Motor neuron (in vitro differentiated cells): ENCODE results near the gene XCR1. TPM values are rescaled to one million over a fixed set of nuclear protein-coding genes. Genes with fewer than 3 reads are reported as not detected.
"Not testable (repeated sequence)": the region's sequence is repeated elsewhere in the genome, so short reads cannot be mapped to it uniquely, and the experiment has no call there.

Source experiments
- ATAC-seq, 8 experiments: fragments of 200-7000 bp; cut with Tn5 transposase; replicated peaks in 6 of 8; 2 replicates each; pipeline ENCODE4 v1.8.0; 2021; ENCODE audit warnings: mild to moderate bottlenecking in 8 of 8, moderate library complexity in 8 of 8
- H3K27ac ChIP-seq, 2 donors: fragments of 250-450 bp; sonication (Bioruptor Pico); 2 replicates each; pipeline ENCODE4 v1.9.0; 2021; ENCODE audit warnings: antibody characterized with exemption in 2 of 2, mild to moderate bottlenecking in 2 of 2, moderate library complexity in 1 of 2
- H3K4me1 ChIP-seq, 2 donors: fragments of 250-450 bp; sonication (Bioruptor Pico); replicated peaks in 1 of 2; 2 replicates each; pipeline ENCODE4 v1.6.1; 2021; ENCODE audit warnings: antibody characterized with exemption in 2 of 2, mild to moderate bottlenecking in 2 of 2, moderate library complexity in 1 of 2
- H3K4me3 ChIP-seq, 5 donors: fragments of 250-450 bp; sonication (Bioruptor Pico); 2 replicates each; pipeline ENCODE4 v1.9.0; 2021; ENCODE audit warnings: antibody characterized with exemption in 5 of 5, mild to moderate bottlenecking in 5 of 5, moderate library complexity in 4 of 5
- WGBS, 10 experiments: fragments of 450-650 bp; shearing (Covaris generic); methylation state at CpG; one replicate each; pipeline ENCODE4 v1.0.0; 2022; 5-methylcytosine and 5-hydroxymethylcytosine counted together
- in situ Hi-C, 9 experiments: fragments of 400-800 bp; cut with MboI; loops; one replicate each; pipeline ENCODE4 v1.15.0; 2021; ENCODE audit warnings: low sequenced_read_pairs in 9 of 9, low pct_unique_long_range_greater_than_20kb in 2 of 9; ENCODE audit not compliant: unreplicated experiment in 9 of 9
- total RNA-seq, 8 experiments: library from RNA; unstranded; fragments of 300-600 nt; gene quantifications; 2 replicates each; pipeline versions ENCODE4 v1.2.3 to v1.2.4, GENCODE V29; 2022

The XCR1 gene
- total RNA-seq, 8 experiments from 2014 or later = 0.04 to 0.71 (median 0.18) TPM; not detected in 2

GRCh38 chr3:46012246-46012645, 15.0 kb downstream of the XCR1 start:
- ATAC-seq = no peak
- no peaks in the 10 kb centered on the region for H3K4me1 ChIP-seq
- in situ Hi-C loops = no loop called here
- H3K27ac ChIP-seq = no peak overlapping the region
- H3K4me3 ChIP-seq = no peak overlapping the region
- 78 to 100% (median 88%) methylated on average over 2 to 3 of the region's 4 CpGs; no CpG with 5 or more reads in 2 of the 10 experiments for WGBS, 10 experiments

GRCh38 chr3:46010519-46011113, 16.7 kb downstream of the XCR1 start:
- H3K4me3 ChIP-seq = no peak overlapping the region
- 57 to 100% (median 89%) methylated on average over 1 to 2 of the region's 2 CpGs for WGBS, 10 experiments
- no peak for ATAC-seq
- H3K27ac ChIP-seq = no peak overlapping the region
- no peaks in the 10 kb centered on the region for H3K4me1 ChIP-seq
- in situ Hi-C loops = no loop called here

GRCh38 chr3:46008058-46008457, 19.2 kb downstream of the XCR1 start:
- Histone ChIP-seq H3K4me1 (no peaks in the 10 kb centered on the region), H3K4me3 (no peak overlapping the region), H3K27ac (no peak overlapping the region)
- ATAC-seq = no peak
- in situ Hi-C loops = no loop called here
- 80 to 98% (median 85%) methylated on average over 1 to 6 of the region's 6 CpGs; no CpG with 5 or more reads in 4 of the 10 experiments for WGBS, 10 experiments

GRCh38 chr3:46007280-46007679, 20.0 kb downstream of the XCR1 start:
- no peak overlapping the region for H3K4me3 ChIP-seq
- H3K4me1 ChIP-seq = no peaks in the 10 kb centered on the region
- no peak for ATAC-seq
- no peak overlapping the region for H3K27ac ChIP-seq
- in situ Hi-C loops = no loop called here

GRCh38 chr3:46006238-46007032, 20.8 kb downstream of the XCR1 start:
- peak in 3 of 8 experiments; percentile 90 to 96 (median 92) for ATAC-seq
- 0 to 80% (median 40%) methylated on average over 1 to 5 of the region's 5 CpGs; no CpG with 5 or more reads in 3 of the 10 experiments for WGBS, 10 experiments

GRCh38 chr3:46003706-46004105, 23.6 kb downstream of the XCR1 start:
- H3K4me3 ChIP-seq, H3K27ac ChIP-seq, H3K4me1 ChIP-seq, in situ Hi-C loops, ATAC-seq: not testable (repeated sequence)

More at GRCh38 chr3:46006238-46007032, 20.8 kb downstream of the XCR1 start:
- in situ Hi-C loops = no loop called here
- H3K4me1 ChIP-seq = no peaks in the 10 kb centered on the region
- no peak overlapping the region for H3K27ac ChIP-seq
- H3K4me3 ChIP-seq = no peak overlapping the region

- no peak overlapping the region for H3K4me3 ChIP-seq
- no peaks in the 10 kb centered on the region for H3K4me1 ChIP-seq
- WGBS, 10 experiments = 50 to 89% (median 71%) methylated on average over 2 of the region's 2 CpGs; no CpG with 5 or more reads in 4 of the 10 experiments
- no peak for ATAC-seq
- no peak overlapping the region for H3K27ac ChIP-seq
- in situ Hi-C loops = no loop called here
Measured at GRCh38 chr3:46001178-46001577, 26.1 kb downstream of the XCR1 start.

GRCh38 chr3:45997942-45998341, 29.3 kb downstream of the XCR1 start:
- 50 to 83% (median 73%) methylated on average over 1 to 2 of the region's 2 CpGs; no CpG with 5 or more reads in 1 of the 10 experiments for WGBS, 10 experiments
- Histone ChIP-seq H3K27ac (no peak overlapping the region), H3K4me3 (no peak overlapping the region), H3K4me1 (peaks cover 0 to 6% of the 10 kb centered on the region in 2 donors)
- no peak for ATAC-seq
- in situ Hi-C loops = no loop called here

GRCh38 chr3:45997499-45997898, 29.8 kb downstream of the XCR1 start:
- 80 to 100% (median 90%) methylated on average over 1 to 13 of the region's 19 CpGs; no CpG with 5 or more reads in 3 of the 10 experiments for WGBS, 10 experiments
- in situ Hi-C loops, ATAC-seq, H3K4me1 ChIP-seq, H3K27ac ChIP-seq, H3K4me3 ChIP-seq: not testable (repeated sequence)

- WGBS, 10 experiments = 0 to 56% (median 5%) methylated on average over 2 to 28 of the region's 67 CpGs; no CpG with 5 or more reads in 3 of the 10 experiments
- ATAC-seq = peak; percentile 98 to 100 (median 99)
- Histone ChIP-seq H3K4me3 (peak within 1 kb of the TSS; percentile 59 to 94 (median 67)), H3K27ac (no peak within 1 kb of the TSS), H3K4me1 (peaks cover 0 to 6% of the 10 kb centered on the region in 2 donors)
- in situ Hi-C loops = no loop called here
Measured at GRCh38 chr3:45995236-45996192, 31.8 kb downstream of the XCR1 start, which contains the start of gene FYCO1. TSS of gene FYCO1 (minus strand) at chr3:45995824. CDS start at chr3:45984910, 10,914 bp downstream.

- Histone ChIP-seq H3K27ac (no peak overlapping the region), H3K4me1 (peaks cover 0 to 6% of the 10 kb centered on the region in 2 donors), H3K4me3 (peak overlapping the region; percentile 59 to 94 (median 67))
- peak in 3 of 8 experiments; percentile 1 to 17 (median 2) for ATAC-seq
- in situ Hi-C loops = no loop called here
- WGBS, 10 experiments = 0 to 60% (median 0%) methylated on average over 1 to 9 of the region's 16 CpGs; no CpG with 5 or more reads in 3 of the 10 experiments
Measured at GRCh38 chr3:45994419-45995235, 32.7 kb downstream of the XCR1 start.

GRCh38 chr3:45993421-45994027, 33.8 kb downstream of the XCR1 start:
- Histone ChIP-seq H3K4me3 (no peak overlapping the region), H3K4me1 (peaks cover 0 to 7% of the 10 kb centered on the region in 2 donors), H3K27ac (no peak overlapping the region)
- WGBS, 10 experiments = 29 to 100% (median 95%) methylated on average over 1 to 3 of the region's 3 CpGs; no CpG with 5 or more reads in 2 of the 10 experiments
- in situ Hi-C loops = no loop called here
- no peak for ATAC-seq
